Measurements from ENCODE around the gene CHGA. TPM values are rescaled to one million over a fixed set of nuclear protein-coding genes. Genes with fewer than 3 reads are reported as not detected.

CHGA gene
- total RNA-seq, 1 donor: 0.18 TPM

DNA sequence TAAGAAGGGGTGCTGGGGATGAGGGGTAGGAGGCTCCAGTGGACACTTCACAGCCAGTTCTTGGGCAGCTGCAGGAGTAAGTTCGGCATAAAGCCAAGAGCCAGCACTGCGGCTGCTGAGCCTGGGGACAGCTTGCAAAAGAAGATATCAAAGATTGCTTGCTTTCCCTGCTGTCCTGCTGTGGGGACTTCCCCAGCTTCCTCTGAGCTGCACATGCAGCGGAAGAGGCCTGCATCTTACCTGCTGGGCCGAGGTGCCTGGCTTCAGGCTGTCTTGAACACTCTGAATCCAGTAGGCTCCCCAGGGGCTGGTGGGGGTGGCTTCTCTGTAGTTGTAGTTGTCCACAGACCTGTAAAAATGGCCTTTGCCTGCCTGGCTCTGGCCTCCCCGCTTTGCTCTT, 1.3 kb downstream of the CHGA start:
- H3K4me3 ChIP-seq (ENCODE audit: low read depth, low read length): no peak overlapping the region
- TF ChIP-seq, protein P1, sequence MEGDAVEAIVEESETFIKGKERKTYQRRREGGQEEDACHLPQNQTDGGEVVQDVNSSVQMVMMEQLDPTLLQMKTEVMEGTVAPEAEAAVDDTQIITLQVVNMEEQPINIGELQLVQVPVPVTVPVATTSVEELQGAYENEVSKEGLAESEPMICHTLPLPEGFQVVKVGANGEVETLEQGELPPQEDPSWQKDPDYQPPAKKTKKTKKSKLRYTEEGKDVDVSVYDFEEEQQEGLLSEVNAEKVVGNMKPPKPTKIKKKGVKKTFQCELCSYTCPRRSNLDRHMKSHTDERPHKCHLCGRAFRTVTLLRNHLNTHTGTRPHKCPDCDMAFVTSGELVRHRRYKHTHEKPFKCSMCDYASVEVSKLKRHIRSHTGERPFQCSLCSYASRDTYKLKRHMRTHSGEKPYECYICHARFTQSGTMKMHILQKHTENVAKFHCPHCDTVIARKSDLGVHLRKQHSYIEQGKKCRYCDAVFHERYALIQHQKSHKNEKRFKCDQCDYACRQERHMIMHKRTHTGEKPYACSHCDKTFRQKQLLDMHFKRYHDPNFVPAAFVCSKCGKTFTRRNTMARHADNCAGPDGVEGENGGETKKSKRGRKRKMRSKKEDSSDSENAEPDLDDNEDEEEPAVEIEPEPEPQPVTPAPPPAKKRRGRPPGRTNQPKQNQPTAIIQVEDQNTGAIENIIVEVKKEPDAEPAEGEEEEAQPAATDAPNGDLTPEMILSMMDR (IDR thresholded peaks at IDR 0.05; ENCODE audit: insufficient read depth, low read length): no peak
- DNase-seq (ENCODE audit: low read depth): no peak

DNA sequence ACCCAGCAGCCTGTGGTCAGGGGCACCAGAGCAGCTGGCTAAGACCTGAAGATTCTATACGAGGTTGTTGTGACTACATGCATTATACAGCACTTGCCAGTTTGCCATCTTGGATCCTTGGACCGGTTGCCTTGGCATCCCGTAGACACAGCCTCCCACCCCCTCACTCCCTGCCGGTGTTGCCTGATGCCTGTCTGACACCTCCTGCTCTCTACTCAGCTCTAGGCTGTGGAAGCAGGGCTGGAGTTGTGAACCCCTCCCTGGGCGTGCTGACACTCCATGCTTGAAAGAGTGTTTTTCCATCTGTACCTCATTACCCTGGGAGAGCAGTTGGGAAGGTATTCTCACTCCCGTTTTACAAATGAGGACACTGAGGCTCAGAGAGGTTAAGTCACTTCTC, 2.5 kb downstream of the CHGA start:
- DNase-seq (ENCODE audit: low read depth): no peak
- TF ChIP-seq, protein P1 (IDR thresholded peaks at IDR 0.05; ENCODE audit: insufficient read depth, low read length): no peak
- no peak overlapping the region for H3K4me3 ChIP-seq (ENCODE audit: low read depth, low read length)

DNA sequence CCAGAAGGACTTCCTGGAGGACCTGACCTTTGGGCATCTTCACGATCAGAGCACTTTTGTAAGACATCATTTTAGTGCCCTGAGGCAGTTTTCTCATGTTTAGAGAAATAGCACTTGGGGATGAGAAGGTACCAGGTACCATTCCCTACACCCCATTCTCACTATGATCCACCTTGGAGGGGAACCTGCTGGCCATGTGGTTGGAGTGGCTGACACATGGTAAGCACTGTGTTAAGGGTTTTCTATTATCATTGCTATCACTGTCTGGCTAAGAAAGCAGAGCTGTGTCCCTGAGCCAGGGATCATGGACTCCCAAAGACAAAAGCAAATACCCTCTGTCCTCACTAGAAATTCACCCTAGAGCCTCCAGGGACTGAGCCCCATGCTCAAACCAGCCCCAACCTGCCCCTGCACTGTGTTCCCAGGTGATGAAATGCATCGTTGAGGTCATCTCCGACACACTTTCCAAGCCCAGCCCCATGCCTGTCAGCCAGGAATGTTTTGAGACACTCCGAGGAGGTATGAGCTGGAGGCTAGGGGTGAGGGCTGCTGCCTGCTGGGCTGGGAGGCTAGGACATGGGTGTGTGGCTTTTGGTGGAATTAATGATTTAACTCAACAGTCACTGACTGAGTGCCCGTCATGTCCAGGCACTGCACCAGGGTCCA, 3.4 kb downstream of the CHGA start:
- H3K4me3 ChIP-seq (ENCODE audit: low read depth, low read length): no peak overlapping the region
- no peak for DNase-seq (ENCODE audit: low read depth)
- TF ChIP-seq, protein P1 (IDR thresholded peaks at IDR 0.05; ENCODE audit: insufficient read depth, low read length): no peak

DNA sequence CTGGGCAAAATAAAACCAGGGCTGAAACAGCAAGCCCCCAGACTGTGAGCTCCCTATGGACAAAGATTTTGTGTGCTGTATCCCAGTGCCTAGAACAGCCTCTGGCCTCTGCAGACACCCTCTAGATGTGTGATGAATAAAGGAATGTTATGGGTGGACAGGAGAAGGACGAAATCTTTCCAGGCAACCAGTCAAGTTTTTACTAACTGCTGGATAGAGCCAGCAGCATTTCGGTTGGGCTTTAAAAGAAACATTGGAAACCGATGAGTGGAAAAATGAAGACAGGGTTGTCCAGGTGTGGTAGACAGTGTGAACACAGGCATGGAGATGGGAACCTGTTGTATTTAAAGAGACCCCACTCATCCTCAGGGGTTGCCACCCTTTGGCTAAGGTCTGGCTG, 4.0 kb downstream of the CHGA start:
- TF ChIP-seq, protein P1 (IDR thresholded peaks at IDR 0.05; ENCODE audit: insufficient read depth, low read length): no peak
- no peak overlapping the region for H3K4me3 ChIP-seq (ENCODE audit: low read depth, low read length)
- peak; percentile 24 for DNase-seq (ENCODE audit: low read depth)

DNA sequence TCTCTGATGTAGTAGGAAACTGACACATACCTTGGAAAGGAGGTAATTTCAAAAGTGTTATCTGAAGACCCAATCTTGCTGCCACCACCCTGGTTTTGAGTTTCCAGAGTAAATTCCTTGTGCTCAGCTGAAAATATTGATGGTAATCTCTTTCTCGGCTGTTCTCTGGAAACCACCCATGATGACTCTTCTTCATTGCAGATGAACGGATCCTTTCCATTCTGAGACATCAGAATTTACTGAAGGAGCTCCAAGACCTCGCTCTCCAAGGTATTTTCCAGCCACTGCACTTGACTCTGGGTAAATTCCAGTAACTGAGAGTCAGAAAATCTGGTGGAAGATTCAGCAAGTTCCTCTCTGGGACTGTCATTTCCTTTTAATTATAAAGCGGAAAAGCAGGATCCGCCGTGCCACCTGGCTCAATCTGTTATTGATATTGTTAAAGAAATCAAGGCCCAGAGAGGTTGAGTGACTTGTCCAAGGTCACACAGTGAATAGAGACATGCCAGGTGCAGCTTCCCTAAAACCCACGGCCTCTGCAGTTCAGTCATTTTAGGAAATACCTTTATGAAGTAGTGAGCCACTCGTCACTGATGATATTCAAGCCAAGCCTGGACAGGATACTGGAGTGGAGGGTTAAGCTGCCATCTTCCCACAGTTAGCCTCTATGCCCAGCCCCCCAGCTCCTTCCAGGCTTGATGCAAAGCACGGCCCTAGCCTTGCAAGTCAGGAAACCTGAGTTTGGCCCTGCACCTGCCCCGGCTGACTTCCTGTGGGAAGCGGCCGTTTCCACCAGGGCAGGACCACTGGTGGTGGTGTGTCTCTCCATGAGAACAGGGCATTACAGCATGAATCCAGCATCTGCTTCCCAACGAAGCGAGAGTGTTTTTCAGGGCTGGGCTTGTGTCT, 4.7 kb downstream of the CHGA start:
- H3K4me3 ChIP-seq (ENCODE audit: low read depth, low read length): no peak overlapping the region
- no peak for DNase-seq (ENCODE audit: low read depth)
- TF ChIP-seq, protein P1 (IDR thresholded peaks at IDR 0.05; ENCODE audit: insufficient read depth, low read length): no peak

DNA sequence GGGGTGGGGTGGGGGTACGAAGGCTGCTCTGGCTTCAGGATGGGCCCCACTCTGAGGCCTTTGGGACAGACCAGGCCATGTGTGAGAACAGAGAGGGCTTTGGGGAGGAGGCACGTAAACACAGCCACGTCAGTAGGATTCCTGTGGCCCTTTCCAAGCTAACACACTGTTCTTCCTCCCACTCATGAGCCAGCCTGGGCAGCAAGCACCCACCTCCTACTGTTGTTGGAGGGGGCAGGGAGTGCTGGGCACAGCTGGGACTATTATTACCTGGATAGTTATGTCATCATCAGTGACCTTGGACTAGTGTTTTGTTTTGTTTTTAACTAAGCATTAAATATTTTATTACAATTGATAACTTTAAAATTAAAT, 5.3 kb downstream of the CHGA start:
- TF ChIP-seq, protein P1 (IDR thresholded peaks at IDR 0.05; ENCODE audit: insufficient read depth, low read length): no peak
- no peak overlapping the region for H3K4me3 ChIP-seq (ENCODE audit: low read depth, low read length)
- no peak for DNase-seq (ENCODE audit: low read depth)

All from fibroblast of the aortic adventitia (primary cell).